ACHN (cell line): Measurements from ENCODE around the gene HUS1B.
A peak's percentile ranks its signal among the peaks of the same experiment; 100 is the strongest.
"Not testable (repeated sequence)": the region's sequence is repeated elsewhere in the genome, so short reads cannot be mapped to it uniquely, and the experiment has no call there.

Experiments used
- DNase-seq: peaks from one replicate; pipeline ENCODE4 v3.0.0-alpha.2; 2015
- in situ Hi-C: cut with HindIII; loops from 2 replicates; pipeline ENCODE4 v1.10.0; 2017; ENCODE audit warnings: low sequenced_read_pairs, low pct_ligation_motif_present, low pct_unique_long_range_greater_than_20kb

The HUS1B gene

DNA sequence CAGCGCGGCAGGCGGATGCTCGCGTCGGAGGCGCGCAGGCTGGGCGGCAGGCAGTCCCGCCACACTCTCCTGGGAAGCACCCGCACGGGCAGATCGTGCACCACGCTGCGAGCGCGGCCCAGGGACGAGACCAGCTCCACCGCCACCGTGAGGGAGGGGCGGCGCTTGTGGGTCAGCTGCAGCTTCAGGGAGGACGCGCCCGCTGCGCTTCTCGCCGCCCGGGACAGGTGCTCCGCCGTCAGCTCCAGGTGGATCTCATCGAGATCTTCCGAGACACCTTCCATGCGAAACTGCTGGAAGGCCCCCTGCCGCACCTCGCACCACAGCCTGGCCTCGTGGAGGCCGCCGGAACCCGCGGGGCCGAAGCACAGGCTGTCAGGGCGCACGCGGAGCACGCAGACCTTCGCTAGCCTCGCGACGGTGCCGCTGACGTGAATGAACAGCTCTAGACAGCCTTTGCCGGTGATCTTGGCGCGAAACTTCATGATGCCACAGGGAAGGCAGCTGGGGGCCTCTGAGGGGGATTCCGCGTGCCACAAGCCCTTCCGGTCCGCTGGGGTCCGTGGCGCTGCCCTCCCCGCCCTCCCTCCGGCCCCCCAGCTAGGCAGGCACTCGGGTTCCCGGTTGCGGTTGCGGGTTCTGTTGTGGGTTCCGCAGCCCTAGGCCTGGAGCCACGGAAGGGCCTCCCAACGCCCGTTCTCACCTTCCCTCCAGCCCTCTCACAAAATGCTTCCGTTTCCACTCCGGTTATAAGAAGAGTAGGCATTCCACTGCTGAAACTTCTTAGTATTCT, at the start of gene HUS1B:
Gene HUS1B (minus strand): TSS at position 641 of the 793 bp plus-strand sequence. CDS start 156 bp downstream, at position 485.
- DNase-seq: no peak
- in situ Hi-C loops: no loop called here

DNA sequence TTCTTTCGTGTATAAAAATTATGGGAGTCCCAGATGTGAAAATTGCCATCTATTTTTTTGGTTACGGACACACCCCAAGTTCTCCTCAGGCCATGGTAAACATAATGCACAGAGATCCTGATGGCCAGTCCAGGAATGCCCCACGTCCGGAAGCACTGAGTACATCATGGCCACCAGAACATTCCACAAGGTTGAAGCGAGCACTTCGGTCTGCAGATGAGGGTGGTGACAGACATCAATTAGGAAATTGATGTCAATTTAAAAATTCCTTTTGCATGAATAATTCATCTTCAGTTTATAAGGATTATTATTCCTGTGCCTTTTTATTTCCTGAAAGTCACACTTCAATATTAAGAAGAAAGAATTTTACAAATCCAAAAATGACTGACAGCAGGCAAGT, 49.2 kb upstream of the HUS1B start:
- no peak for DNase-seq
- in situ Hi-C loops: no loop called here

DNA sequence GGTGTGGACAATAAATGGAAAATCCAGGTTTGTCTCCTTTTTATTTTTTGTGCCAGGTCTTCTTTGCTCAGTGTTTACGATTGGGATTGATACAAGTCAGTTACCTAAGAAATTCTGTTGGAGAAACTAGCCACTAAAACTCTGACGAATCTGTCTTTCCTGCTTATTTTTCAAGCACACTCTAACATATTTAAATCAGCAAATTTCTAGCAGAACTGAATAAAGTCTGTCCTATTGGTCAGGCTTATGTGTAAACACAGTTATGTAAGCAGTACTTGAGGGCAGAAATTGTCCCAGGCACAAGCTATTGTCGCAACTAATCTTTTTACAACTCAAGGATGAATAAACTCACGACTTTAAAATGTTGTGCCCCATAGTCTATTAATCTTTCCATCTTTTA, 48.1 kb upstream of the HUS1B start:
- DNase-seq: no peak
- in situ Hi-C loops: no loop called here

DNA sequence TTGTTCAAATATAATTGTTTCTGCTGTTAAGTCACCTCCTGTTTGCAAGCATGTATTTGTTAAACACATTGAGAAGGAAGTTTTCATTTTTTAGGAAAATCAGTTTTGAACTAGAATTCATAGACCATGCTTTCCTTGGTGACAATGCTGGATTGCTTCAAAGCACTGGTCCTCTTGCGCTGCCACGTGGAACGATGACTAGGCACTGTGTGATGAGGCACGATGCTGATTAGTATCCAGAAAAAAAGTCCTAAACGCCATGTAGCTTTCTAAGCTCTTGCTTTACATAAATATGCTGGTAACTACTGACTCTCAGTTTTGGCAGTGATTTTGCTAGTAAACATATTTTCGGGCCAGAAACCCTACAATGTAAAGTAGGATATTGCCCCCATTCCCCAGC, 47.1 kb upstream of the HUS1B start:
- in situ Hi-C loops: no loop called here
- DNase-seq: no peak

DNA sequence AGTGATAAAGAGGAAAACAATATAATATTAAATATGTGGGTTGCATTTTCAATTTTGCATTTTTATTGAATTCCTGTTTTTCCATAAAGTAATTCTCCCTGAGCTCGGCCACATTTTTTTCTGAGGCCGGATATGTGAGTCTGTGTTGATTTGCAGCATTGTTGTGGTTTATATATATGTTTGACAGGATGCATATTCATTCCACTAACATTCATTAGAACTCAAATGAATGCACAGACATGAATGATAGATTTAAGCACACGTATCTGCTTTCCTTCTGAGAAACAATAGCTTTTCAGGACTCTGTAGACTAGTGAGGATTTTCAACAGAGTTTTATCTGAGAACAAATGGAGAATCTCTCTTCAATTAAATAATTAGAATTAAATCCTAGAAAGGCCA, 46.7 kb upstream of the HUS1B start:
- DNase-seq: no peak
- in situ Hi-C loops: no loop called here

DNA sequence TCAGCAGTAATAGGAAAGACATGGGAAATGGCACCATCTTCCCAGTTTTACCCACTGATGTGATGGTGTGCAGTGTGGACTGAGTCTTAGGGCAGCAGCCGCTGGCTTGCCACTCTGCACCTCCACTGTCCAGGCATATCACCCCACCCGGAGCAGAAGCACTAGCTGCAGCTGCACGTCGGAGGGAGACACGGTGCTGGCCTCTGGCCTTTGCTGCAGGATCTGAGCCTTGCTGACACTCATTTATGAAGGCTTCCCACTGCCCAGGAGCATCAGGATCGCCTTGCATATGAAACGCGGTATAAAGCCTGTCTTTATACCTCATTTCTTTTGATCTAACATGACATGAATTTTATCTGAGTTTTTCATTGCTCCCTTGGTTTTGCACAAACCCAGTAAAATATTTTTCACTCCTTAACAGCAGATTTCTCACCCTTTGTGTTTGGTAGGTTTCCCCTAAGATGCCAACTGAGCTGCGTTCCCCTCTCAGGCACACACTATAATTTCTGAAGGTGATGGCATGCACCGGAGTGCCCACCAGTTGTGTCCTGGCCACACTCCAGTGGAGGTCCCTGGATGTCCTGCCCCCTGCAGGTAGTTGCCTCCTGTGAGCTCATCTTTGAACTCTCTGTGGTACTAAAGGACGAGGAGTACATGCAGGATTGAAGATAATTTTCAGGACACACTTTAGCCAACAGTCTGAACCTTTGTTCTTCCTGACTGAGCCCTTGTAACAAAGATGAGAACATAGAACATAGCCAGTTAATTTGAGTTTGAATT, 45.0 kb upstream of the HUS1B start:
- DNase-seq: no peak
- in situ Hi-C loops: no loop called here

DNA sequence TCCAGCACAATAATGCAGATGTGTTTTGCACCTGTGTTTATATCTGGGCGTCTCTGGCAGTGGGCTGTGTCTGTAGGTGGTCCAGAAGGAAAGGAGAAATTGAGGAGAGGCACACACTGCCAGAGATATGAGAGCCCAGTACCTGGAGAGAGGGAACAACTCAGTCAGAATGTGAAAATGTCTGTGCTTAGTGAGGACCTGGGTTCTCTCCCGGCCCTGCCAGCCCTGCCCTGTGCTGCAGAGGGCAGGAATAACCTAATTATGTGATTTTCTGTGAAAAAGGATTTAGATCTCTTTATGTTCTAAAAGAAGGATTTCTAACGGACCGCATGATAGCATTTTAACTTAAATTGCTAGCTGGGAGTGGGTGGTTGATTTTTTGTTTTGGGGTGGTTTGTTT, 44.3 kb upstream of the HUS1B start:
- no peak for DNase-seq
- in situ Hi-C loops: no loop called here

DNA sequence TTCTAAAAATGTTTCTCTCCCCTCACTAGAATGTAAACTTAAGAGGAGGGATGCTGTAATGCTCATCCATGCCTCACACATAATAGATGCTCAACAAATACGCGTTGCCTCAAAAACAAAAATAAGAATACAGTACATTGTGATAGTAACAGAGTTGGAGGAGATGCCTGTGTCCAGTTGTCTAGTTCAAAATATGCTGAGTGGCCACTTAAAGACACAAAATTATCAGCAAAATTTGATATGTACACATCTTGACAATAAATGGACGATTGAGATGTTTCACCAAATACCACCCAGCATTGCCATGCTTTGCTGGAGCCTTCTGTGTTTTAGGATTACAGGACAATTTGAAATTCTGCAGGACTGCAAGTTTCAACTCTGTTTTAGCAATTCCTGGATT, 43.6 kb upstream of the HUS1B start:
- no peak for DNase-seq
- in situ Hi-C loops: no loop called here

DNA sequence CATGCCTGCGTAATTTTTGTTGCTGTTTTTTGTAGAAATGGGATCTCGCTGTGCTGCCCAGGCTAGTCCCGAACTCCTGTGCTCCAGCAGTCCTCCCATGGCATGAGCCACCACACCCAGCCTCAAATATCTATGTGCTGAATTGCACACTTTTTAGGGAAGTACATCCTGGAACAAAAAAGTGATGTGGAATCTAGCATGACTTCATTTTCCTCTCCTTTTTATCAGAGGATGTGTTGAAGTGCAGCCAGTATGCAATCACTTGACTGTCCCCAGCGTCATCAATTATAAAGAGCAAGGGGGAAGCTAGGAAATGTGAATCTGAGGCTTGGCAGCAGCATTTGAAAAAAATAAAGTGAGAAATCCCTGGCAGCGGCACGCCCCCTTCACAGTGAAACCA, 42.4 kb upstream of the HUS1B start:
- DNase-seq: no peak
- in situ Hi-C loops: no loop called here

DNA sequence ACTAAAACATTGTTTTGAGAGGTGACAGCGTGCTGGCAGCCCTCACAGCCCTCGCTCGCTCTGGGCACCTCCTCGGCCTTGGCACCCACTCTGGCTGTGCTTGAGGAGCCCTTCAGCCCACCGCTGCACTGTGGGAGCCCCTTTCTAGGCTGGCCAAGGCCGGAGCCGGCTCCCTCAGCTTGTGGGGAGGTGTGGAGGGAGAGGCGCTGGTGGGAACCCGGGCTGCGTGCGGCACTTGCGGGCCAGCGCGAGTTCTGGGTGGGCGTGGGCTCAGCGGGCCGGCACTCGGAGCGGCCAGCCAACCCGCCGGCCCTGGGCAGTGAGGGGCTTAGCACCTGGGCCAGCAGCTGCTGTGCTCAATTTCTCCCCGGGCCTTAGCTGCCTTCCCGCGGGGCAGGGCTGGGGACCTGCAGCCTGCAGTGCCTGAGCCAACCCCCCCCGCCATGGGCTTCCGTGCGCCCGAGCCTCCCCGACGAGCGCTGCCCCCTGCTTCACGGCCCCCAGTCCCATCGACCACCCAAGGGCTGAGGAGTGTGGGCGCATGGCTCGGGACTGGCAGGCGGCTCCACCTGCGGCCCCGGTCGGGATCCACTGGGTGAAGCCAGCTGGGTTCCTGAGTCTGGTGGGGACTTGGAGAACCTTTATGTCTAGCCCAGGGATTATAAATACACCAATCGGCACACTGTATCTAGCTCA, 37.7 kb upstream of the HUS1B start:
- DNase-seq, in situ Hi-C loops: not testable (repeated sequence)

DNA sequence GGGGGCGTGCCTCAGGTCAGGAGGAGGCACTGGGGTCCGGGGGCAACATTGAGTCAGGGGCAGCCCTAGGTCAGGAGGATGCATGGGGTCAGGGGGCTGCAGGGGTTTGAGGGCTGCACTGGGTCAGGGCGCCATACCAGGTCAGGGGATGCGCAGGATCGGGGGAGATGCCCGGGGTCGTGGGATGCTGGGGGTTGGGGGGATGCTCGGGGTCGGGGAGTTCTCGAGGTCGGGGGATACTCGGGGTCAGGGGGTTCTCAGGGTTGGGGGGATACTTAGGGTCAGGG, 36.8 kb upstream of the HUS1B start:
- DNase-seq: no peak
- in situ Hi-C loops: no loop called here

DNA sequence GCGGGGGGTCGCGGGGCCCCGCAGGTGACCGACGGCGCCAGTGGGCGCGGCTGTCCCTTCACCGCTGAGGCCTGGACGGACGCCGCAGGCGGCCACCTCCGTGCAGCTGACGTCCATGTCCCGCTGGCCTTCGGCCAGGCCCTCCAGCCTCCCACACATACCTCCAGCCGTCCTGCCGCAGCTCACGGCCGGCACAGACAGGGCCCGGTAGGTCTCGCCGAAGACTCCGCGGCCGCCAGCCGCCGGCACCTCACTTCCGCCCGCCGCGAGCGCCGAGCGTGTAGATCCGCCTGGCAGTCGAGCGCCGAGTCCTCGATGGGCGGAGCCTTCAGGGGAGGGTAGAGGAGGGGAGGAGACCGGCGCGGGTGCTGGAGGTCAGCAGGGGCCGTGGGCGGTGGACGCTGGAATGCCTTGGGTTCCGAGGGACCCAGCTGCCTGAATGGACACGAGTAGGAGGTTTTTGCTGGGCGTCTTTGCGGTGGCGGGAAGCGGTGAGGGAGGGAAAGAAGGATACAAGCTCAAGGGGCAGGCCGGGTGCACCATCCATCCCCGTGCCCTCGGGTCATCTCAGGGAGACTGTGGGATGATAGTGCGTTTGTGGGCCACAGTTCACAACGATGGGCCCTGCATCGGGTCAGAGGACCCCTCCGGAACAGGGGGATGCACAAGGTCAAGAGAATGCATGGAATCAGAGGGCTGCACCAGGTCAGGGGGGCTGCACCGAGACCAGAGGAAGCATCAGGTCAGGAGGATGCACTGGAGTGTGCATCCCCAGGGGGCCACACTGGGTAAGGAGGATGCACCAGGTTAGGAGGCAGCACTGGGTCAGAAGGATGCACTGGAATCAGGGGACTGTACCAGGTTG, 36.2 kb upstream of the HUS1B start, which contains the start of gene EXOC2:
Gene EXOC2 (minus strand): TSS at position 282 of the 865 bp plus-strand sequence. CDS start 55,321 bp downstream, outside the sequence.
- DNase-seq: peak; percentile 85
- in situ Hi-C loops: no loop called here

DNA sequence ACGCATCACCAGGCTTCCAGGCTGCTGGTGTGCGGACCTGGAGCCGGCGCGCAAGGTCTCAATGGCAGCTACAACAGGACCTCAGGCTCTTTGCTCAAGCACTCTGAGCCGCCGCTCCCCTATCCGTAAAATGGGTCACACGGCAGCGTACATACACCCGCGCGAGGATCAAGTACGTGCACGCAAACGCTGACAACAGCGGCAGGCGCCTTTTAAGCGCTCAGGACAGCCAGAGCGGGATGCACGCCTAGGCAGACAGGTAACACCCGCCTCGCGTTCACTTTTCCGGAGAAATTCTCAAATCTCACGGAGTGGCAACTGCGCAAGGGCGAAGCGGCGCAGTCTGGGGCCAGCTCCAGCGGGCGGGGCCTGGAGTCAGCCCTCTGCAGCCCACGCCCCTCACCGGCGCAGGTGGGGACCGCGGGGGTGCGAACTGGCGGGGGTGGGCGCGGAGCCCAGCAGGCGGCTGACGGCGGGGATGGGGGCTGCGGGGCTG, 35.5 kb upstream of the HUS1B start:
- in situ Hi-C loops: no loop called here
- peak; percentile 40 for DNase-seq

DNA sequence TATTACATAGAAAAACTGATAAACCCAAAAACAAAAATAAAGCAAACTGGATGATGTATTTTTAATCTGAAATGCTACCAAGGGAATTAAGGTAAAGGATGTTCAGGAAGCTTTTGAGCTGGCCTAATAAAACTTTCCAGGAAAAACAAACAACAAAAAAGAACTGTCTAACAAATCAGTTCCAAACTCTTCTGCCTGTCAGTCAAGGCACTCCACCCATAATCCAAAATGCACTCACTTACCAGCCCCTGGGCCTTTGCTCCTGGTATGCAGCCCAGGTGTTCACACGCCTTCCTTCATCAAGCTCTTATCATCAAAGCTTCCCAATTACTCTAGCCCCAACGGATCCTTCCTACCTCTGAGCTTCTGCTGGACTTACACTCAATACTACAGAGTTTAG, 32.3 kb upstream of the HUS1B start:
- DNase-seq: no peak
- in situ Hi-C loops: no loop called here

DNA sequence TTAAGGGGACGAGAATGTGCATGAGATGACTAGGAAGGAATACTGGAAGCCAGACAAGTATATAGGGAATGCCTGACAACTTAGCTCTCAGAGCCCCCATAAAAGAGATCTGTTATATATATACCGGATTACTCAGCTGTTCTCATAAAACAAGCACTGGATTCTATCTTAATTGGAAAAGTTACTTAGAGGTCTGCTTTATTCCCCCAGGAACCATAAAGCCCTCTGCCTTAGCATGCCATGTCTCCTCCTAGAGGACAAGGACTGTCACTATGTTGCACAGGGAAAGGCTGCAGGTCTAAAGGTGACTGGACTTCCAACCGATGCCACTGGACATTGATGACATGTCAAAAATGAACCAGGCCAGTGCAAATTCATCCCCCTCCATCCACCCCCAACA, 29.6 kb upstream of the HUS1B start:
- peak; percentile 19 for DNase-seq
- in situ Hi-C loops: no loop called here

DNA sequence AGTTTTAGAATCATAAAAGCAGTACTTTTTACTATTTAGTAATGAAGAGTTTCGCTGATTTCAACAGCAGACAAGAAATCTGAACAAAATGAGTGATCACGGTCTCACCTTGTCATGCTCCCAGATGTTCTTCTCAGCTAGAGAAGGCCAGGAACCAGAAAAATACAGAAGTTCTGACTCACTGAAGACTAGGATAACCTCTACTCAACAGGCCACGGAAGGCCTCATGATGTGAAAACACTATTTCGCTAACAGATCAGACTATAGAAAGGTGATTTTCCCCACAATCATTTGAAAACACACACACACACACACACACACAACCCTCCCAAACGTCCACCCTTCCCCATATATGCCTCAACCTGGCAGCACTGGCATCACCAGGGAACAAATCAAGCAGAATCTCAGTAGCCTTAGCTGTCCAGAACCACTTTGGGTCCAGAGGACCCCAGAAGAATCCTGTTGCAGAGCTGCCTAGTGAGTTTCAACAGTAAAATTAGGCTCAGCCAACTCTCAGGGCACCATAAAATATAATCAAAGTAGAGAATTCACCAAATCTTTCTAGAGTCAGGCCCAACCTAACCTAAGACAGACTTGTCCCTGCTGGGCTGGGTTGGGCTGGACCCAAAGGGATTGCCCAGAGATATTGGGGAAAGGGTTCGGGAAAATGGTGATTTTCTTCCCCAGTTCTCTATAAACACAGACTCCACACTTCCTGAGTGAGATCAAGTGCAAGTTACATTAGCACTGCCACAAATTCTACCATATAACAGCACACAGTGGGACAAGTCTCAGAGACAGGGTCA, 28.1 kb upstream of the HUS1B start:
- DNase-seq: peak; percentile 13
- in situ Hi-C loops: no loop called here

DNA sequence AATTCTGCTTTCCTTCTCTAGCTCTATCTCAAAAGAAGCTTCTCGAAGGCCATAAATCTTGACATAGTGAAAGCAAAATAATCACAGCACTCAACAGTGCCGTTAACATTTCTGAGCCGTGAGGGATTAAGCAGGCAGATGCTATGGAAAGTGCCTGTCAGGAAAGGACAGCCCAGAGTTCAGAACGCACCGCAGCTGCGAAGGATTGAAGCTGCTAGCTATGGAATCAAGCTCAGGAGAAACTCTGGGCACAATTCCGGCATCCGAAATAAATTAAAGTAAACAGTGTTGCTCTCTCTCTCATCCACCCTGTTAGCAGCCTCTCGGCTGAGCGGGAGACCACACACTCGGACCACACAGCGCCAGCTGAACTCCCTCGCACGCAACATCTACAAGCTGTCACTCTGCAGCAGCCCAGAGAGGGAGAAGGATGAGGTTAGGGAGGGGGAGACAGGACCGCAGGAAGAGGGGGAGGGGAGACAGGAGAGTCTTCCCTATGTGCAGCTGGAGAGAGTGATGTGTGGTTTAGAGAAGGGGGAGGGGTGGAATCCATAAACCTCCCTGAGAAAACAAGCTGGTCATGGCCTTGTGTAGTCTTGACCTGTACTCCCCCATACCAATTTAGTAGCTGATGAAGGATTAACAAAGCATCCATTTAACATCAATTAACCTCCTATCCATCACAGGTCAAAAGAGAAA, 27.0 kb upstream of the HUS1B start:
- in situ Hi-C loops: no loop called here
- no peak for DNase-seq
